H9 (cell line): ENCODE data around the gene SDK1. TPM values are rescaled to one million over a fixed set of nuclear protein-coding genes. Genes with fewer than 3 reads are reported as not detected.

ENCODE experiments used
- DNase-seq: peaks from one replicate; pipeline ENCODE4 v3.0.0-alpha.2; 2017
- H2AFZ ChIP-seq: one replicate; pipeline ENCODE4 v1.6.1; 2013; ENCODE audit warnings: mild to moderate bottlenecking, low read length, control low read depth, moderate library complexity
- H2AK5ac ChIP-seq: 2 replicates; pipeline ENCODE4 v1.6.1; 2013; ENCODE audit warnings: low read length, control low read depth, mixed read lengths; ENCODE audit not compliant: insufficient read length
- H2BK120ac ChIP-seq: one replicate; pipeline ENCODE4 v1.6.1; 2013; ENCODE audit warnings: low read depth, mild to moderate bottlenecking, low read length, control low read depth, inconsistent platforms; ENCODE audit not compliant: poor library complexity, severe bottlenecking
- H2BK12ac ChIP-seq: 2 replicates; pipeline ENCODE4 v1.6.1; 2013; ENCODE audit warnings: low read length, control low read depth, mixed read lengths, low read depth; ENCODE audit not compliant: insufficient read length
- H2BK15ac ChIP-seq: 2 replicates; pipeline ENCODE4 v1.6.1; 2013; ENCODE audit warnings: low read depth, low read length, control low read depth
- H2BK20ac ChIP-seq: one replicate; pipeline ENCODE4 v1.6.1; 2013; ENCODE audit warnings: low read depth, mild to moderate bottlenecking, low read length, control low read depth, inconsistent platforms; ENCODE audit not compliant: poor library complexity, severe bottlenecking
- H2BK5ac ChIP-seq: 2 replicates; pipeline ENCODE4 v1.6.1; 2013; ENCODE audit warnings: low read length, control low read depth, mixed read lengths; ENCODE audit not compliant: insufficient read length
- H3K14ac ChIP-seq: 2 replicates; pipeline ENCODE4 v1.6.1; 2013; ENCODE audit warnings: low read length, control low read depth; ENCODE audit not compliant: insufficient read depth
- H3K18ac ChIP-seq: 2 replicates; pipeline ENCODE4 v1.6.1; 2013; ENCODE audit warnings: low read depth, mild to moderate bottlenecking, mixed read lengths, low read length, control low read depth; ENCODE audit not compliant: insufficient read length
- H3K23ac ChIP-seq: 2 replicates; pipeline ENCODE4 v1.6.1; 2013; ENCODE audit warnings: low read length, control low read depth, mixed read lengths, low read depth; ENCODE audit not compliant: insufficient read length
- H3K23me2 ChIP-seq: 2 replicates; pipeline ENCODE4 v1.6.1; 2013; ENCODE audit warnings: low read depth, mild to moderate bottlenecking, mixed read lengths, low read length, control low read depth; ENCODE audit not compliant: insufficient read length, poor library complexity, severe bottlenecking
- H3K27ac ChIP-seq: 2 replicates; pipeline ENCODE4 v1.5.1; 2013; ENCODE audit warnings: low read length, control low read depth, mixed read lengths, low read depth; ENCODE audit not compliant: insufficient read length
- H3K27me3 ChIP-seq: 2 replicates; pipeline ENCODE4 v1.6.1; 2013; ENCODE audit warnings: low read length, control low read depth, inconsistent platforms; ENCODE audit not compliant: insufficient read depth
- H3K4ac ChIP-seq: 2 replicates; pipeline ENCODE4 v1.6.1; 2013; ENCODE audit warnings: low read depth, mild to moderate bottlenecking, control low read depth, inconsistent platforms, low read length, moderate library complexity
- H3K4me1 ChIP-seq: 2 replicates; pipeline ENCODE4 v1.6.1; 2013; ENCODE audit warnings: low read length, control low read depth, inconsistent platforms; ENCODE audit not compliant: insufficient read depth
- H3K4me2 ChIP-seq: 2 replicates; pipeline ENCODE4 v1.6.1; 2013; ENCODE audit warnings: low read length, control low read depth, mixed read lengths; ENCODE audit not compliant: insufficient read length, insufficient read depth
- H3K56ac ChIP-seq: 2 replicates; pipeline ENCODE4 v1.6.1; 2013; ENCODE audit warnings: low read depth, mild to moderate bottlenecking, mixed read lengths, low read length, control low read depth; ENCODE audit not compliant: insufficient read length
- H3K79me1 ChIP-seq: 2 replicates; pipeline ENCODE4 v1.6.1; 2013; ENCODE audit warnings: low read depth, mild to moderate bottlenecking, moderate library complexity, low read length, control low read depth, inconsistent platforms; ENCODE audit not compliant: insufficient read depth, poor library complexity, severe bottlenecking
- H3K79me2 ChIP-seq: 2 replicates; pipeline ENCODE4 v1.6.1; 2013; ENCODE audit warnings: low read length, control low read depth, inconsistent platforms; ENCODE audit not compliant: insufficient read depth
- H3K9ac ChIP-seq: 2 replicates; pipeline ENCODE4 v1.6.1; 2013; ENCODE audit warnings: low read length, control low read depth, mixed read lengths; ENCODE audit not compliant: insufficient read length; ENCODE audit errors: extremely low read depth
- H3K9me3 ChIP-seq: one replicate; pipeline ENCODE4 v1.6.1; 2013; ENCODE audit warnings: low read depth, low read length, inconsistent platforms; ENCODE audit not compliant: control insufficient read depth
- H3T11ph ChIP-seq: one replicate; pipeline ENCODE4 v1.6.1; 2013; ENCODE audit warnings: mild to moderate bottlenecking, low read length, control low read depth, inconsistent platforms
- H4K20me1 ChIP-seq: one replicate; pipeline ENCODE4 v1.6.1; 2013; ENCODE audit not compliant: control insufficient read depth, insufficient read length, insufficient read depth
- H4K5ac ChIP-seq: 2 replicates; pipeline ENCODE4 v1.6.1; 2013; ENCODE audit warnings: low read depth, mild to moderate bottlenecking, mixed read lengths, low read length, control low read depth; ENCODE audit not compliant: insufficient read length
- H4K8ac ChIP-seq: replicated peaks from 2 replicates; pipeline ENCODE4 v1.6.1; 2013; ENCODE audit warnings: low read length, control low read depth, mixed read lengths, low read depth; ENCODE audit not compliant: insufficient read length
- H4K91ac ChIP-seq: 2 replicates; pipeline ENCODE4 v1.6.1; 2013; ENCODE audit warnings: low read depth, mild to moderate bottlenecking, moderate library complexity, mixed read lengths, low read length, control low read depth; ENCODE audit not compliant: insufficient read length
- H3K27ac Mint-ChIP-seq, 3 experiments: 2 replicates in 2 of 3; 3 replicates in 1 of 3; pipeline ENCODE4 v1.8.0; 2020 to 2021; ENCODE audit warnings: mixed read lengths in 3 of 3, mild to moderate bottlenecking in 1 of 3, moderate library complexity in 1 of 3
- H3K27me3 Mint-ChIP-seq: 2 replicates; pipeline ENCODE4 v1.8.0; 2021; ENCODE audit warnings: low read depth, mild to moderate bottlenecking, moderate library complexity, mixed read lengths
- H3K36me3 Mint-ChIP-seq, 3 experiments: 2 replicates in 2 of 3; 3 replicates in 1 of 3; pipeline ENCODE4 v1.8.0; 2020 to 2021; ENCODE audit warnings: low read depth in 3 of 3, mixed read lengths in 3 of 3; ENCODE audit not compliant: insufficient read depth in 1 of 3
- H3K4me1 Mint-ChIP-seq, 2 experiments: 2 replicates each; pipeline ENCODE4 v1.8.0; 2020; ENCODE audit warnings: mixed read lengths in 2 of 2
- H3K4me3 Mint-ChIP-seq, 2 experiments: 2 replicates in 1 of 2; 3 replicates in 1 of 2; pipeline ENCODE4 v1.8.0; 2020 to 2021; ENCODE audit warnings: mild to moderate bottlenecking in 2 of 2, mixed read lengths in 2 of 2, moderate library complexity in 1 of 2
- H3K9me3 Mint-ChIP-seq, 2 experiments: 2 replicates in 1 of 2; 3 replicates in 1 of 2; pipeline ENCODE4 v1.8.0; 2020; ENCODE audit warnings: mild to moderate bottlenecking in 2 of 2, mixed read lengths in 2 of 2, moderate library complexity in 1 of 2
- WGBS: extraction: QIAGEN DNeasy Blood & Tissue Kit; methylation state at CpG from one replicate; pipeline ENCODE4 v1.1.7; 2013; ENCODE audit warnings: missing lambda C conversion rate, low lambda C conversion rate, mixed read lengths; ENCODE audit not compliant: insufficient read length; ENCODE audit errors: extremely low coverage; 5-methylcytosine and 5-hydroxymethylcytosine counted together
- total RNA-seq: library from RNA; stranded (reverse); gene quantifications from 2 replicates; pipeline ENCODE4 v1.2.1, GENCODE V29; 2021
- TF ChIP-seq, protein P1 (sequence below): fragments of 200-600 bp; sonication (generic); conservative IDR thresholded peaks from 3 replicates; pipeline ENCODE4 v1.8.0; 2021; ENCODE audit warnings: antibody characterized with exemption, mild to moderate bottlenecking

Gene SDK1
- total RNA-seq, 1 experiment from 2014 or later, result 8.7 TPM

DNA sequence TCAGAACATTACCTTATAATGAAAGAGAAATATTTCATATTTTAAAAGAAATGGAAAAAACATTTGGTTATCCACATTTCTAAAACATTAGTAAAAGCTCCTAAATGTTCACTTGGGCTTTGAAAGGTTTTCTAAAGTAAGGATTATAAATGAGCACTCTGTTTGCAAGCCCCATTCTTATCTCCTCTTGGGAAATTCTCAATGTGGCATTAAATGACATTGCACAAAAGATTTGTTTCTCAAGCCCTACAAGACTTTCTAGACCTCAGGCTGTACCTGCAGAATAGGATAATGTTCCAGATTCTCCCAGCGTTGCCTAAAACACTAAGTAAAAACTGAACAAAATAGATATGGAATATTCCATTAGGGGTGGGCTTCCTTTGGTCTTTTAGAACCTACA is 723.1 kb downstream of the SDK1 start:
- no peaks in the 10 kb centered on the region for H3K23me2 ChIP-seq
- H3K18ac ChIP-seq, result no peak overlapping the region
- peaks cover 7 to 10% of the 10 kb centered on the region in 2 experiments for H3K9me3 Mint-ChIP-seq
- no peak overlapping the region for H3K56ac ChIP-seq
- H3K4ac ChIP-seq, result no peak overlapping the region
- no peak overlapping the region for H2BK15ac ChIP-seq
- no peak overlapping the region for H4K8ac ChIP-seq
- no peak overlapping the region for H2AFZ ChIP-seq
- H3K9ac ChIP-seq, result no peak overlapping the region
- H3K14ac ChIP-seq, result no peak overlapping the region
- H4K91ac ChIP-seq, result no peak overlapping the region
- no peak overlapping the region for H3T11ph ChIP-seq
- H4K5ac ChIP-seq, result no peak overlapping the region
- H3K4me1 ChIP-seq, result no peaks in the 10 kb centered on the region
- H4K20me1 ChIP-seq, result no peaks in the 10 kb centered on the region
- H3K27ac ChIP-seq, result no peak overlapping the region
- no peak overlapping the region for H3K23ac ChIP-seq
- no peak for DNase-seq
- no peak overlapping the region for H3K27ac Mint-ChIP-seq
- no peak overlapping the region for H2AK5ac ChIP-seq
- H3K27me3 ChIP-seq, result no peaks in the 10 kb centered on the region
- H3K4me3 Mint-ChIP-seq, result no peak overlapping the region
- H3K4me2 ChIP-seq, result no peak overlapping the region
- TF ChIP-seq, protein P1, sequence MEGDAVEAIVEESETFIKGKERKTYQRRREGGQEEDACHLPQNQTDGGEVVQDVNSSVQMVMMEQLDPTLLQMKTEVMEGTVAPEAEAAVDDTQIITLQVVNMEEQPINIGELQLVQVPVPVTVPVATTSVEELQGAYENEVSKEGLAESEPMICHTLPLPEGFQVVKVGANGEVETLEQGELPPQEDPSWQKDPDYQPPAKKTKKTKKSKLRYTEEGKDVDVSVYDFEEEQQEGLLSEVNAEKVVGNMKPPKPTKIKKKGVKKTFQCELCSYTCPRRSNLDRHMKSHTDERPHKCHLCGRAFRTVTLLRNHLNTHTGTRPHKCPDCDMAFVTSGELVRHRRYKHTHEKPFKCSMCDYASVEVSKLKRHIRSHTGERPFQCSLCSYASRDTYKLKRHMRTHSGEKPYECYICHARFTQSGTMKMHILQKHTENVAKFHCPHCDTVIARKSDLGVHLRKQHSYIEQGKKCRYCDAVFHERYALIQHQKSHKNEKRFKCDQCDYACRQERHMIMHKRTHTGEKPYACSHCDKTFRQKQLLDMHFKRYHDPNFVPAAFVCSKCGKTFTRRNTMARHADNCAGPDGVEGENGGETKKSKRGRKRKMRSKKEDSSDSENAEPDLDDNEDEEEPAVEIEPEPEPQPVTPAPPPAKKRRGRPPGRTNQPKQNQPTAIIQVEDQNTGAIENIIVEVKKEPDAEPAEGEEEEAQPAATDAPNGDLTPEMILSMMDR, result no peak
- H3K79me2 ChIP-seq, result no peaks in the 10 kb centered on the region
- no peaks in the 10 kb centered on the region; the same call in 1 of the 2 replicates for H3K27me3 Mint-ChIP-seq
- peaks cover 9 to 20% (median 12%) of the 10 kb centered on the region in 3 experiments; a peak in 6 of 7 replicates for H3K36me3 Mint-ChIP-seq
- no peak overlapping the region for H2BK12ac ChIP-seq
- peaks cover 17 to 21% of the 10 kb centered on the region in 2 experiments for H3K4me1 Mint-ChIP-seq
- no peak overlapping the region for H2BK120ac ChIP-seq
- no peak overlapping the region for H2BK20ac ChIP-seq
- H3K9me3 ChIP-seq, result no peaks in the 10 kb centered on the region
- no CpG with 5 or more reads among the region's 1 CpG for WGBS
- H3K79me1 ChIP-seq, result no peaks in the 10 kb centered on the region
- H2BK5ac ChIP-seq, result no peak overlapping the region
